HG02852 (cell line): ENCODE results near the gene LCT.
"Not testable (repeated sequence)": the region's sequence is repeated elsewhere in the genome, so short reads cannot be mapped to it uniquely, and the experiment has no call there.

Source experiments
- ATAC-seq: cut with Tn5 transposase; IDR thresholded peaks from one replicate; pipeline ENCODE4 v1.9.1; 2021; ENCODE audit warnings: mild to moderate bottlenecking, moderate library complexity; ENCODE audit not compliant: unreplicated experiment

The LCT gene

DNA sequence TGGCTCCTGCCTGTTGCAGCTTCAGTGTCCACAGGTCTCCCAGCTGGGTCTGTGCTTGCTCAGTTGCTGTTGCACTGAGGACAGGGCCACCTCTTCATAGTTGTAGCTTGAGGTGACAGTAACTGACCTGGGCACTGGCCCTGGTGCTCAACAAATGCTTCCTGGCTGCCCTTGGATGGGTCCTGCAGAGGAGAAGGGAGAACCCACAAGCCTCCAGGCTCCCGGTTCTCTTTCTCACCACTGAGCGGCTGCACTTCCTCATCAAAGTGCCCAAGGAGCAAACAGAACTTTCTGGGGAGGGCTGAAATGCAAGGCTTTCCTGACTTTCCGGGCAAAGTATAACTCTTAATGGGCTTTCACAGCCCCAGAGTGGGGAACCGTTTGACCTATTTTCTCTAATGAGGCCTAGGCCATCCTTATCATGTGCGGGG, 38.7 kb downstream of the LCT start:
- no peak for ATAC-seq

DNA sequence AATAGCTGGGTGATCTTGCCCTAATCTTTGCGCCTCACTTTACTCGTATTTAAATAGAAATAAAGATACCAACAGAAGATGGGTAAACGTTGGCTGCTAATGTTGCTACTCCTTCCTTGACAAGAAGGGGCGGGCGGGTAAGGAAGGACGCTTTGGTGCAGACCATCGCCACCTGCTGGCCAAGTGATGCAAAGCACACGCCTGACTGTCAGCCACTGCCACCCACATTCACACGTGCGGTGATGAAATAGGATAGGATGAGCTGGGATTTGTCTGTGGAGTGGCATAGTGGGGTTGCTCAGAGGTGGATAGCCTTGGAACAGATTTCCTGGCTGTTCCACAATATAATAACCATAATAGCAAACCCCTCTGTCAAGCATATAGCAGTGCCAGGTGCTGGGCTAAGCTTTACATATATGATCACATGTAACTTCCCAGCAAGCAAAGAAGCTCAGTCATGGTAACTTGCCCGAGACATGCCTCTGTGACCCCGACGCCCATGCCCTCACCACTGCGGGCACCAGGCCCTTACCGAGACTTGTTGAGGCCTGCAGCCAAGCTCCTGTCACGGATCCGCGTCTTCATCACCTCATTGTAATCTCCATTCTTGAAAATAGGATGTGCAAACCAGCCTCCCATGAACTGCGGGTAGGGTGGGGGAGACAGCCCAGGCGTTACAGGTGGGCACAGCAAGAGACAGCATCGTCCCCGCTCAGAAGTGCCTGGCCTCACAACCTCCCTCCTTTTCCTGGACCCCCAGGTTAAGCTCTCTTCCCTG, 39.3 kb downstream of the LCT start:
- peak; percentile 80 for ATAC-seq

DNA sequence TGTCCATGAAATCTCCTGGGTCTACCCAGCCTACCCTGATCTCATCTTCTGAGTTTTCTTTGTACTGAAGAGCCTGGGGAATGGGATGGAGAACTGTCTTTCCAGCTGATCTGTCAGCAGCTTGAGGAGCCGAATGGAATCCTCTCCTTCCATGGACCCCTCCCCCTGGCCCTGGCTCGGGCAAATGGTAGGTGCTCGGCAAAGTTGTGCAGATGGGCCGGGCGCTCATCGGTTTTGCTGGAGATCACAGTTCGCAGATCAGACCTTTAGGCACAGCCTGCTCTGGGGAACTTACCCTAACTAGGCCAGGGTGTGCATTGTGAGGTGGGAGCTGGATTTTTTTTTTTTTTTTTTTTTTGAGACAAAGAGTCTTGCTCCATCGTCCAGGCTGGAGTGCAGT, 40.4 kb downstream of the LCT start:
- ATAC-seq, result no peak

DNA sequence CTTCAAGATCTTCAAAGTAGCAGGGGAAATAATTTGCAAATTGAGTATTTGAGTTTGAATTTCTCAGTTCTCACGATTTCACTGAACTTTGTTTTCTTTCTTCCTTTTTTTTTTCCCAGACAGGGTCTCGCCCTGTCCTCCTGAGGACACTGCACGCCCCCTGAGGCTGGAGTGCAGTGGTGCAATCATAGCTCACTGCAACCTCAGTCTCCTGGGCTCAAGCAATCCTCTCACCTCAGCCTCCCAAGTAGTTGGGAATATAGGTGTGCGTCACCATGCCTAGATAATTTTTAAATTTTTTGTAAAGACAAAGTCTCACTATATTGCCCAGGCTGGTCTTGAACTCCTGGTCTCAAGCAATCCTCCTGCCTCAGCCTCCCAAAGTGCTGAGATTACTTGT, 41.3 kb downstream of the LCT start:
- not testable (repeated sequence) for ATAC-seq

DNA sequence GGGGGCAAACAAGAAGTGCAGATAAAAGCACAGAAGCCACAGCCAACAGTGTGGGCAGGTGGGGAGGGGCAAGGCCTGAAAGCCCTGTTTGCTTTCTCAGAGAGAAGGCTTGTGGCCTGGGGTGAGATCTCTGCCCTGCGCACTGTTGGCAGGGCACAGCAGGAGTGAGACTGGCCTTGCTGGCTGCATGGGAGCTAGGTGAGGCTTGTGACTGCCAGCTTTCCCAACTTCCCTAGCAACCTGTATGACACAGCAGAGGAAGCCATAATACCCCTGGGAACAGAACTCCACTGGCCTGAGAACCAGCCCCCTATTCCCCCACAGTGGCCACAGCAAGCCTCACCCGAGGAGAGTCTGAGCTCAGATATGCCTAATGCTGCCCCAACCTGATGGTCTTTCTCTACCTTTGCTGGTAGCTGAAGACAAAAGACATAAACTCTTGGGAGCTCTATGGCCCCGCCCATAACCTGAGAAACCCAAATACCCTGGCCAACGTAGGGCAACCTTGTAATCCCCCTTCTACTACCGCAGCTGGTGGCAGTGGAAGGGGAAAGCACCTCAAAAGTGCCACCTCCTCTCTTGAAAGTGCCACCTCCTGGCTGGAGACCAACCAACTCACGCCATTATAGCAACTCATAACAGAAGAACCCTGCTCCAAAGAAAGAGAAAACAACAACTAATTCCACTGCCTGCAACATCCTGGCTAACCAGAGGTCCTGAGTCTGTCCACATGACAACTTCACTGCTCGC, 44.4 kb downstream of the LCT start:
- no peak for ATAC-seq

DNA sequence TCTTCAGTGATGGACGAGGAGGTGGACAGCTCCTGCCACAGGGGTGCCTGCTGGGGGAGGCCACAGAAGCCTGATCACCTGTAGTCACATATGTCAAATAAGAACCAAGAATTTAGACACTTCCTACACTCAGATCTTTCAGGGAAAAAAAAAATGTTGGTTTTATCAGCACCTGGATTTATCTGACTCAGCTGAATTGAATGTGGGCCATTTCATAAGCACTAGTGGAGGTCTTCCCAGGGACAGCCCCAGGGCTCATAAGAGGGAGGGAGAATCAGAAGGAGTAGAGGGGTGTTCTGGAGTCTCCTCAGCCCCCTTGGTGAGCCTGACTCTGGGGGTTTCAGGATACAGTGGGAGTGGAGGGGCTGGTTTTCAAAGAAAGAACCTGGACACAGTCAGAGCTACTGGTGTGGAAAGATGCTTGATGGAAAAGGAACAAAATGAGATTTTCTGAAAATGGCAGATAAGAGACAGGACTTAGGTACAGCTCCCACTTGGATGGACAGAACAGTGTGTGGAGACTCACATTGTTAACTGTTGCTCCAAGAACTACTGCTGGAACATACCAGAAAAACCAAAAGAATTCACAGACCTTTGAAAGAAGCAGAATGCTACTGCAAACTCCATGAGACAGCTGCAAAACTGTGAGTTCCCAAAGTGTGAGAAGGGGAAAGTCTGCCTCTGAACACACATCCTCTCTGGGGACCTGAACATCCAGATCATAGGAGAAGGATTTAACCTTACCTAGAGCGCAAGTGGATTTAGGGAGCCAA, 45.4 kb downstream of the LCT start:
- no peak for ATAC-seq

DNA sequence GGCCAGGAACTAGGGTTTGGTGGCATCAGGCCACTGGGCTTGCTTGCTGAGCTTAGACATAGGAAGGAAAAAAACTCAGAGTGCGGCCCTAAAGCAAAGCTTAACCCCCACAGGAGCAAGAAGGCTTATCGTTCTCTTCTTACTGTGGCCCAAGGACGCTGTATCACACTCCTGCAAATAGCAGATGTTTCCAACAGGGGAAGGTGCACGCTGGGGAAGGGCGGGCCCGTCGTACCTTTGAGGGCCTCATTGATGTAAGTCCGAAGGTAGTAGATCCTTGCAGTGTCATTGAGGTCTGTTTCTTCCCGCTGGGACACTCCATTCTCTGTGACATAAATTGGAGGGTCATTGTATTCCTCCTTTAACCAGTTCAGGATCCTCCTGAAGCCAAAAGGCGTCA, 46.6 kb downstream of the LCT start:
- no peak for ATAC-seq

DNA sequence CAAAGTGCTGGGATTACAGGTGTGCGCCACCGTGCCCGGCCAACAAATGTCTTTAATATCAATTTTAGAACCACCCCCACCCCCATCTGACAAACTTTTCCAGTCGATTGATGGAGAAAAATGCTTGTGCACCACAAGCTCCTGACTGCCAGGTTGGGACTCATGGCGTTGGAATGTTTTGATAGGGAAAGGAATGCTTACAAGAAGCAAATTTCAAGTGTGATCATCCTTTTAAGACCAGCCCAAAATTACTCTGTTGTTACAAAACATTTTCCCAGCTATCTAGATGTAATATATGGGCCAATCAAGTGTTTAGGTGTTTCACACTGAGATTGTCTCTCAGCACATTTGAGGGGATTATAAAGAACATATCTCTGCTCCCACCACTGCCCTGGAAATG, 50.2 kb downstream of the LCT start:
- ATAC-seq, result no peak

DNA sequence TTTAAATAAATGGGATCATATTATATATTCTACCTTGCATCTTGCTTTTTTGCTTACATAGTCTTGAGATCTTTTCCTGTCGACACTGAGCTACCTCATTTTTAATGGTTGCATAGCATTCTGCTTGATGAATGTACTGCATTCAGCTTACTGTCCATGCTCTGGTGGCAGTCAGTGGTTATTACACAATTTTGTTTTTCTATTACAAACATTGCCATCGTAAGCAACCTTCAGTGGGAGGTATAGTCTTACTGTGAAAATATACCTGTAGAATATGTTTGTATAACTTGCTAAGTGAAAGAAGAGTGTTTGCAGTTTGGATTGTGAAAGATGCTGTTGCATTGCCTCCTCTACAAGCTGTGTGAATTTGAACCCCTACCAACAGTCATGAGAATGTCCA, 52.0 kb downstream of the LCT start:
- no peak for ATAC-seq

DNA sequence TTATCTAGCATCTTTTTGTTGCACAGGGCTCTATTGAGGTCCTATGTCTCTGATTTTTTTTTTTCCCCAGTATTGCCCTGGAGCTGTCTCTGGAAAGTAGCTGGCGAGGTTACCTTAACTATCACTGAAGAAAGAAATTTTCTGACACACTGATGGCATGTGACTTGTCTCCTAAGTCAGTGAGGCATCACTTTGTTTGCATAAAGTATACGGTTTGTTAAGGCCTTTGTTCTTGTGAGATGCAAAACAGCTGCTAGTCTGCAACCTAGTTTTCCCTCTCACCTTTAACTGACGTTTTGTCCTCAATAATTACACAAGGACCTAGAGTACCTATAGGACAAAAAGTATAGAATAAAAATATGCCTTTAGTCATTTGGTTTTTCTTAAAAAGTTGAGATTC, 53.5 kb downstream of the LCT start:
- no peak for ATAC-seq

DNA sequence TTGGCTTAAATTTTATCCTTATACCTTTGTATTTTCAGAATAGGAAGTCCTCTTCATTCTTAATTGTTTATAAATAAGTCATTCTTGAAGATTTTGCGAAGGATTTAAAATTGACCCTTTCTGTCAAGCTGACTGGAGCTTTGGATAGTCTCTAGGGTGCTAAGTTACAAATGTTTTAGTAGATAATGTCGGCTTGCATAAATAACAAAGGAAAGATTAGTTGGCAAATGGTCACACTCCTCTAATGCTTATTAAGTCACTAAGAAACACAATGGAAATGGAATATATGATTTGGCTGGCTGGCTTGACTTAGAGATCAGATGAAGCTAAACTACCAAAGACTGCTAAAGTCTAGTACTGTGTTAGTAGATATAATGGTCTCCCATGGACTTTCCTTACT, 54.8 kb downstream of the LCT start:
- no peak for ATAC-seq

DNA sequence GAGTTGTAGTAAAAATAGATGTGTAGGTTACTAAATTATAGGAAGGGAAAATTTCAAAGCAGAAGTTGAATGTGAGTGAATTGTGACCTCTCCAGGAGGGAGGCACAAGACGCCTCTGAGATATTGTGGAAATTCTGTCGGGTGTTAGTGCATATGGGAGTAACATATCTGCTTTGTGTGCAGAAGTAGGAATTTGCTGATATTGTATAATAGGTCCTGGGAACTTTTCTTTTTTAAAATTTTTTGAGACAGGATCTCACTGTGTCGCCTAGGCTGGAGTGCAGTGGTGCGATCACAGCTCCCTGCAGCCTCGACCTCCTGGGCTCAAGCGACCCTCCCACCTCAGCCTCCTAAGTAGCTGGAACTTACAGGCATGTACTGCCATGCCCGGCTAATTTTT, 60.6 kb downstream of the LCT start:
- ATAC-seq, result no peak

DNA sequence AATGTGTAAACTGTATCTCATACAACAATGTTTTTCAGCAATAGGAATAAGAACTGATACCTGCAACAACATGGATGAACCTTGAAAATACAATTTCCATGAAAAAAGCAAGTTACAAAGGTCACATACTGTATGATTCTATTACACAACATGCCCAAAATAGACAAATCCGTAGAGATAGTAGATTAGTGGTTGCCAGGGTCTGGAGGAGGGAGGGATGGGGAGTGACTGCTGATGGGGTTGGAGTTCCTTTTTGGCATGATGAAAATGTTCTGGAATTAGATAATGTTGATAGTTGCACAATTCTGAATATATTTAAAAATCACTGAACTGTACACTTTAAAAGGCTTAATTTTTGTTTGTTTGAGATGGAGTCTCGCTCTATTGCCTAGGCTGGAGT, 61.6 kb downstream of the LCT start:
- ATAC-seq, result no peak

DNA sequence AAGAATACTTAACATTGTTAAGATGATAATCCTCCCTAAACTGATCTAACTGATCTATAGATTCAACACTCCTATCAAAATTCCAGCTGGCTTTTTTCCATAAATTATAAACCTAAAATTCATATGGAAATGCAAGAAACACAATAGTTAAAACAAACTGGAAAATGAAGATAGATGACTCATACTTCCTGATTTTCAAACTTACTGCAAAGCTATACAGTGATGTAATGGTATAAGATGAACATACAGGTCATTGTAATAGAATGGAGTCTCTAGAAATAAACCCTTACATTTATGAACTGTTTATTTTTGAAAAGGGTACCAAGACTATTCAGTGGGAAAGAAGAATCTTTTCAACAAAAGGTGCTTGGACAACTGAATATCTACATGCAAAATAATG, 63.1 kb downstream of the LCT start:
- no peak for ATAC-seq

DNA sequence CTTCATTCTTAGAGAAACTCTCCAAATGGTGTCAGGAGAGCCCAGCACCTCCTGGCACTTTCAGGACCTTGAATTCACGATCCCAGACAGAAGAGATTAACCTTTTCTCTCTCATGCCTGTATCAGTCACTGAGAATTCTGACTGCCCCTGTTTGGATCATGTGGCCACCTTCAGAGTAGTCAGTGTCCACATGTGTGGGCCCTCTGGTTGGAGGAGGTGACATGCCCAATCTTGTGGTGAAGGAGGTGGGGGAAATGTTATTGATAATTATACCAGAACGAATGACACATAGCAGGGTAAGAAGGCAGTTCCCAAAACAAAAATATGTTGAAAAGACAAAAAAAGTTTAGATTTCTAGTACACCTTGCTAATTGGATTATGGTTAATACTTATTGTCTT, 63.7 kb downstream of the LCT start:
- no peak for ATAC-seq

DNA sequence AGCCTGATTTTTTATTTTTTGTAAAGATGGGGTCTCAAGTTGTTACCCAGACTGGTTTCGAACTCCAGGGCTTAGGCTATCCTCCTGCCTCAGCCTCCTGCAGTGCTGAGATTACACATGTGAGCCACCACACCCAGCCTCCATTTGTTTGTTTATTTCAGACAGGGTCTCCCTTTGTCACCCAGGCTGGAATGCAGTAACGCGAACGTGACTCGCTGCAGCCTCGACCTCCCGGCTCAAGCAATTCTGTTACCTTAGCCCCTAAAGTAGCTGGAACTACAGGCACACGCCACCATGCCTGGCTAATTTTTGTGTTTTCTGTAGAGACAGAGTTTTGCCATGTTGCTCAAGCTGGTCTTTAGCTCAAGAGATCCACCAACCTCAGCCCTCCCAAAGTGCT, 68.1 kb downstream of the LCT start:
- no peak for ATAC-seq

DNA sequence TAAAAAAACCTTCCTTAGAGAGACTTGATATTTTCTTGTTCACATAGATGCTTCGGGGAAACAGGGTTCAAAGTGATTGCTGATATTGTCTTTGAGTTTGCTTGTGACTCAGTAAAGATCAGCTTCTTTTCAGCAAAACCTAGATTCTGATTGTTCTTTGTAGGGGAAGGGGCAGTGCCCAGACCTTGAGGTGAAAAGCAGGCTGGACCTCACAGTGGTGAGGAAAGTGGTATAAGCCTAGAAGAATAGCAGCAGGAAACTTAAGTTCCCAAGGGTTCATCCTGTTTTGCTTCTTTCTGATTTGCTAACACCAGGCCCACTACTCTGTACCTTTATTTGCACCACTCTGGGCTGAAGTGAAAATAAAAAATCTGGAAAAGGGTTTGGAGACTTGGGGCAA, 74.5 kb downstream of the LCT start:
- ATAC-seq, result no peak

DNA sequence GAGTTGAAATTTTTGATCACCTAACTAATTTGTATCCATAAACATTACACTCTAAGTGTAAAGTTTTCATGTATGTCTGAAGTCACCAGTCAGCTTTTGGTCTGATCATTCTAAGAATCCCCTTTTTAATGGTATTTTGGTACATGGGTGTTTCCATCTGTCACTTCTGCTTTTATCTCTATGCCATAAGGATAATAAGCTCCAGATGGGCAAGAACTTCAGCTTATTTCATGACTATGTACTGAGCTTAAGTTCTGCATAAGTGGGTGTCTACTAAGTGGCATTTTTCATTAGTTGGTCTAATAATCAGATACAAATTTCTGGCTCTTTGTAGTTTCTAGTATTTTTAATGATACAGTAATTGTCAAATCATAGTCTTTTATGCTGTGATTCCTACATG, 75.0 kb downstream of the LCT start:
- ATAC-seq, result no peak

DNA sequence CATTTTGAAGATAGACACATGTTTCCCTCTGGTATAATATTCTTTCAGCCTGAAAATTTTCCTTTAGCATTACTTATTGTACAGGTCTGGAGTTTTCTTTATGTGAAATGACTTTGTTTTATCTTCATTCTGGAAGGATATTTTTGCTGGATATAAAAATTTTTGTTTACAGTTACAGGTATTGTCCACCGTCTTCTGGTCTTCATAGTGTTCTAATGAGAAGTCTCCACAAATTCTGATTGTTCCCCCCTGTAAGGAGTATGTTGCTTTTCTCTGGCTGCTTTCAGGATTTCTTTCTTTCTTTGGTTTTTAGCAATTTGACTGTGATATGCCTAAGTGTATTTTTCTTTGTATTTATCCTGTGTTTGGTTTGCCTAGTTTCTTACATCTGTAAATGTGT, 80.3 kb downstream of the LCT start:
- ATAC-seq, result no peak

DNA sequence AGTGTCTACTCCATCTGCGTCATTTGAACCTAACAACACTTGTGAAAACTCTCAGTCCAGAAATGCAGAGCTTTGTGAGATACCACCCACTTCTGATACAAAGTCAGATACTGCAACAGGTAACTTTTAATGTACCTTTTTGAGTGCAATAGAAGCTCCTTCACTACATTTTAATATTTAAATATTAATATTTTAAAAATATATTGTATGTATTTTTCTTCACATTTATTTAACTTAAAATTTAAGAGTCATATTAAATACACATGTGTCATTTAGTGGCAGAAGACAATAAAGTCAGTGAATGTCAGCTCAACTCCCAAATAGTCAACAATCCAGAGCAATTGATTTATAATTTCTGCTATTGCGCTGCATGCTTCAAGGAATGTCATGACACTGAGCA, 81.4 kb downstream of the LCT start:
- no peak for ATAC-seq

DNA sequence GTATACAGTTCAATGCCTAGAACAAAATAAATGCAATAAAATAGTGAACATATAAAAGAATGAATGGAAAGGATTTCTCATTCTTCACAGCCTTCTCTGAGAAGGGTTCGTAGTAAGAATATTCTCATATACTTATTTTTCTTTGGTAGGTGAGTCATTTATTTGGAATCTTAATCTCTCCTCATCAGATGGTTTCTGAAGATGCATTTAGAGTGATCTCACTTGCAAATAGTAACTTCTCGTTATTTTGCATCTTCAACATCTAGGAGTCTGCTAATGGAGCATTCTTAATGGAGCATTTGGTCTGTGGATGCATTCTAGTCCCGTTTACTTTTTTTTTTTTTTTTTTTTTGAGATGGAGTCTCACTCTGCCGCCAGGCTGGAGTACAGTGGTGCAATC, 91.4 kb downstream of the LCT start:
- ATAC-seq, result no peak

DNA sequence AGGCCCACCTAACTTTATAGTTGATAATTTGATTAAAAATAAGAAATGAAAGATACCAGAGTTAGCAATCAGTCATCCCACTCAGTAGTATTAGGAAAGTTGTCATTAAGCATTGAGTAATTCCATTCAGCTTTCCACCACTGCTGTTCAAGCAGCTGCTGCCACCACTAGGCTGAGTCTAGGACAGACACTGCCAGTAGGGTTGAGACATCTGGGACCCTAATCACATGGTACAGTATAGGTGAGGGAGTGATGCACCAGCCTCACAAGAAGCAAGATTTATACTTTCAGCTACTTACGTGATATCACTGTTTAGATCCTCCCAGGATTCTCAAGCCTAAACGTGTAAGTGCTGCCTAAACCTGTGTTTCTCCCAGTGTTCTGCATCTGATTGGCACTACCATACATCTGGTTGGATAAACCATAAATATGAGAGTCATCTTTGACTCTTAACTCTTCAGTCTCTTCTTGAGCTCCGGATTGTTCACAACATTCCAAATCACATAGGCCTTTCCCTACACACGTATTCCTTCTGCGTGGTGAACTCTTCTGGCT, 92.1 kb downstream of the LCT start:
- no peak for ATAC-seq
